HG03060 (cell line): Measurements from ENCODE around the gene RAET1E.
"Not testable (repeated sequence)": the region's sequence is repeated elsewhere in the genome, so short reads cannot be mapped to it uniquely, and the experiment has no call there.

Experiments used
- ATAC-seq: cut with Tn5 transposase; IDR thresholded peaks from one replicate; pipeline ENCODE4 v1.9.1; 2021; ENCODE audit warnings: low read depth, moderate number of reproducible peaks; ENCODE audit not compliant: unreplicated experiment

The RAET1E gene

DNA sequence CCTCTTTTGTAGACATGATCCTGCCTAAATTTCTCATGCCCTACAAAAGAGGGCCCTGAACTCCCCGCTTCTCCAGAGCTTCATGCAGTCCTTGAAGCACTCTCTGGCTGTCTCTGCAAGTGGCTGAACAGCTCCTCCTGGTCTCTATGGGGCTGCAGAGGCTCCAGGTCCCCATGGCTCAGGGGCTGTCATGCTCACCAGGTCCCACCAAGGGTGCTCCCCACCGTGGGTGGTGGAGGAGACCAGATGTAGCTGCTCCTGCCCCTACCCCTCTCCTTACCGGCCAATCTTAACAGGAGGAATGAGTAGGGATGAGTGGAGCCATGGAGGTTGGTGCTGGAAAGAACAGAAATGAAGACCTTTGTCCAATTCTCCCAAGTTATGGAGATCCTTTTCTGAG is 14.8 kb upstream of the RAET1E start:
- ATAC-seq, result not testable (repeated sequence)

GRCh38 chr6:149910721-149911151 is 12.8 kb upstream of the RAET1E start:
- ATAC-seq, result no peak

DNA sequence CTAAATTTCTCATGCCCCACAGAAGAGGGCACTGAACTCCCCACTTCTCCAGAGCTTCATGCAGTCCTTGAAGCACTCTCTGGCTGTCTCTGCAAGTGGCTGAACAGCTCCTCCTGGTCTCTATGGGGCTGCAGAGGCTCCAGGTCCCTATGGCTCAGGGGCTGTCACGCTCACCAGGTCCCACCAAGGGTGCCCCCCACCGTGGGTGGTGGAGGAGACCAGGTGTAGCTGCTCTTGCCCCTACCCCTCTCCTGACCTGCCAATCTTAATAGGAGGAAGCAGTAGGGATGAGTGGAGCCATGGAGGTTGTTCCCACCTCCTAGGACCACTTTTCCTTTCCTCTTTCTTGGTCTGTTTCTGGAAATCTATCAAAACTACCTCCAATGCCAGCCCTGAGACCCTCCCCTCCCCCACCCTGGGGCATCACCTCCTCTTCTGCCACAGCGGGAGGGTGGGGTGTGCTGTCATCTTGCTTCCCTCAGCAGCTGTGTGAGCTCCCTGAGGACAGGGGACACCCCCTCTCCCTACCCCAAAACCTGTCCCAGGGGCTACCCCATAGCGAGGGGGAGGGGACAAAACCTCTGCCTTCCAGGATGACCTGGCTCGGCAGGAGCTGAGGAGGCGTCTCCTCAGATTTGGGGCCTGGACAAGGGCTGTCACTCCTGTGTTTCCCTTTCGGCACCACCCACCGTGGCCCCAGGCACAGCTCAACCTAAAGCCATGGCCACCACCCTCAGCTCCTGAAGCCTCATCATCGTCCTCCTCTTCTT is 12.0 kb upstream of the RAET1E start:
- ATAC-seq, result no peak

DNA sequence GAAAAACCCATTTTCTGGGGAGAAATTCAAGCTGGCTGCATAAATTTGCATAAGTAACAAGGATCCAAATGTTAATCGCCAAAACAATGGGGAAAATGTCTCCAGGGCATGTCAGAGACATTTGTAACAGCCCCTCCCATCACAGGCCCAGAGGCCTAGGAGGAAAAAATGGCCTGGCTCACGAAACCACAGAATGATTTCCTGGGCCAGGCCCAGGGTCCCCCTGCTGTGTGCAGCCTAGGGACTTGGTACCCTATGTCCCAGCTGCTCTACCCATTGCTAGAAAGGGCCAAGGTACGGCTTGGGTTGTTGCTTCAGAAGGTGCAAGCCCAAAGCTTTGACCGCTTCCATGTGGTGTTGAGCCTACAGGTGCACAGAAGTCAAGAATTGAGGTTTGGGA is 10.6 kb upstream of the RAET1E start:
- ATAC-seq, result not testable (repeated sequence)

DNA sequence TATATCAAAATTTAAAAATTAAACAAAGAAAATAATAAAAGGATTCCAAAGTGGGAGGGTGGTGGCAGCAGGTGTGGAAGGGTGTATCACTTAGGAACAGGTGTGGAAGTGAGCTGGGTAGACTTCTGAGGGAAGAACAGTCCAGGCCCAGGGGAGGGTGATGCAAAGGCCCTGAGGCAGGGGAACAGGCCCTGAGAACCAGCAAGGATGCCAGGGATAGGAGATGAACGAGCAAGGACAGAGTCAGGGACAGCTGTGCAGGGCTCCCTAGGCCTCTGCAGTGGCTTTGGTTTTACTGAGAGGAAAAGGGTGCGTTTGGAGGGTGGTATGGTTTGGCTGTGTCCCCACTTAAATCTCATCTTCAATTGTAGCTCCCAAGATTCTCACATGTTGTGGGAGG is 9.4 kb upstream of the RAET1E start:
- ATAC-seq, result no peak

DNA sequence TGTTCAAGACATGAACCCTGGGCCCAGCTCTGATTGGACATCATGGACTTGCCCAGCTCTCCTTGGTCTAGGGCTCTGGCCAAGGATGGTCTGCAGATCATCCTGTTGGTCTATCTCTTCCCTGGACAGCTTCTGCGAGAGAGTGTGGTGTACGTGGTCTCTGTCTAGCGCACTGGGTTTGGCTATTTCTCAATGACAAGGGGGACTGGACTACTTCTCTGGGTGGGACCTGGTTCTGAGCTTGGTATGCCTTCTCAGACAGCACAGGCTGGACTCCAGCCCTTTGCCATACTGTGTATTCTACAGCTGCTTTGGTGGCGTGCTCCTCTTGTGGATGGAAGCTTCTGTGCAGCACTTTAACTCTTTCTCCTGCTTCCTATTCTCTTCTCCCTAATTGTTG is 8.5 kb upstream of the RAET1E start:
- ATAC-seq, result no peak

GRCh38 chr6:149905911-149906371 is 8.0 kb upstream of the RAET1E start:
- ATAC-seq, result no peak

GRCh38 chr6:149905371-149905910 is 7.5 kb upstream of the RAET1E start:
- no peak for ATAC-seq

- no peak for ATAC-seq
These were observed 6.9 kb upstream of the RAET1E start for GRCh38 chr6:149904661-149905370.

- no peak for ATAC-seq
These were observed 6.2 kb upstream of the RAET1E start for GRCh38 chr6:149903938-149904611.

DNA sequence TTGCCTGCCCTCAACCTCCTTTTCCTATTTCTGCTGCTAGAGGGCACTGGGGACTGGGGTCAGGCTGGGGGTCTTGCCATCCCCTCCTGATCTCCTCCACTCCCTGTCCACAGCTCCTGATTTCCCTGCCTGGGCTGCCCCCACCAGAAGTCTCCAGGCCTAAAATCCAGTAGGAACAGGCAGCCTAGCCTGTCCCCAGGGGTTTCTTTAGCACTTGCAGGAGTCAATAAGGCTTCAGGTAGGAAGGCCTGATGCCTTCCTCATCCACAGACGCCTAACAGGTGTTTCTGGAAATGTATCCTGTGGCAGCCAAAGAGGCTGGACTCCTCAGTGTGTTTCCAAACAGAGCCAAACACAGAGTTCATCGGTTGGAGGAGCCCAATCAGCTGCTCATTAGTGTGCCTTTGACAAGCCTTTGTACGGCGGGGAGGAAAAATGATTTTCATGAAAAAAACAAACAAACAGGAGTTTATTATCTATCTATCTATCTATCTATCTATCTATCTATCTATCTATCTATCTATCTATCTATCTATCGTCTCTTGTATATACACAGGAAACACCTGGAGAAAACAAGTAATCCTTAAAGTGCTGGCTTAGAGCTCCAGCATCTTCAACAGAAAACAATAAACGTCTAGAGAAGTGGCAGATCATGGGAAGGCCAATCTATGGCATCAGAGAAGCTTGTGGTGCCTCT is 3.7 kb upstream of the RAET1E start:
- ATAC-seq, result no peak

DNA sequence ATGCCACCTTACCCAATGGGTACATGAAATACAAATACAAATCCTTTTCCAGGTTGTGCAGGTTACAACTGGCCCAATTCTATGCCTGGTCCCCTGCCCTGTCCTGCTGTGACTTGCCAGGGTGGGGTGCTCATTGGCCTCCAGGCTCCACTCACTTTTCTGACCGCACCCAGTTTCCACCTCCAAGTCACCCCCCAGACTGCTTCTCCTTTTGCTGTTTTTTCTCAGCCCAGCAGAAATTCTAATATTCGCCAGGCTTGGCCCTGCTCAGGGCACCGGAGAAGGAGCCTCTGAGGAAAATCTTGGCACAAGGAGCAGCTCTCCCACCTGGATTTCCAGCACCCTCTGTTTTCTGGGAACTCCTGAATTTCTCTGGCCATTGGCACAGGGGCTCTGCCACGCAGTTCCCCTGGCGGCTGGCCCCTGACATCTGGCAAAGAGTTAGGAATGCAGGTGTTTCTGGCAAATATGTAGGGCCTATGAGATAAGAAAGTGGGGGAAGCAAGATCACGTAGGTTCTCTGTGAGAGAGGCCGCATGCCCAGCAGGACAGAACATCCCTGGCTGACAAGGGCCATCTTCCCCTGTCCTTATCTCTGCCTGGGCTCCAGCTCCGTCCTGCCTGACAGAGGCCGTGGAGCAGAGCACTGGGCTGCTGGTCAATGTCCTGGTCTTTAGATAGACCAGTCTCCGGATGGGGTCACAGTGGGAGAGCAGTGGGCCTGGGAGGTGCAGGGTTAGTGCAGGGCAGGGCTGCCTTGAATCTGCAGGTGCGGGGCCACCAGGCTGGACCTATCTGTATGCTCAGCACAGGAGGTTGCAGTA is 2.9 kb upstream of the RAET1E start:
- no peak for ATAC-seq

- no peak for ATAC-seq
These were observed 2.2 kb upstream of the RAET1E start for GRCh38 chr6:149899926-149900619.

- ATAC-seq, result no peak
These were observed 1.6 kb upstream of the RAET1E start for GRCh38 chr6:149899486-149899885.

- ATAC-seq, result no peak
These were observed 1.1 kb upstream of the RAET1E start for GRCh38 chr6:149898966-149899365.

DNA sequence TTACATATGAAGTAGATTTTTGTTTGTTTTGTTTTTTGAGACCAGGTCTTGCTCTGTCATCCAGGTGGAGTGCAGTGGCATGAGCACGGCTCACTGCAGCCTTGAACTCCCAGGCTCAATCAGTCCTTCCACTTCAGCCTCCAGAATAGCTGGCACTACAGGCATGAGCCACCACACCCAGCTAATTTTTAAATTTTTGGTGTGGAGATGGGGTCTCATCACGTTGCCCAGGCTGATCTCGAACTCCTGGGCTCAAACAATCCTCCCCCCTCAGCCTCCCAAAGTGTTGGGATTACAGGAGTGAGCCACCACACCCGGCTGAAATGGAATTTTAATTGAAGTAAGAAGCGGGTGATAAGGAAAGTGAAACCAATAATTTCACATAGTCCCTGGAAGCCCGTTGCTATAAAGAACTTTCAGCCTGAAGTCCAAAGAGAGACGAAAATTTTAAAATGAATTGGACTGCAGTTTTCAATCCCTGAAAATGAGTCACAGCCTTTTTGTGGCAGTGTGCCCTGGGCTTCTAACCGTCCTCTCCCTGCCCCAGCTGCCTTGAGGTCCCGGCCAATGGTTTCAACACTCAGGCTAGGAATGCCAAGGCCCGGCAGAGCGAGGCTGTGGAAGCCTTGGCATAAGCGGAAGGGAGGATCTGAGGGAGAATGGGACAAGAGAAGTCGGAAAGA is 757 bp downstream of the RAET1E start:
- ATAC-seq, result no peak

- no peak for ATAC-seq
These were observed 1.4 kb downstream of the RAET1E start for GRCh38 chr6:149896491-149896890.

DNA sequence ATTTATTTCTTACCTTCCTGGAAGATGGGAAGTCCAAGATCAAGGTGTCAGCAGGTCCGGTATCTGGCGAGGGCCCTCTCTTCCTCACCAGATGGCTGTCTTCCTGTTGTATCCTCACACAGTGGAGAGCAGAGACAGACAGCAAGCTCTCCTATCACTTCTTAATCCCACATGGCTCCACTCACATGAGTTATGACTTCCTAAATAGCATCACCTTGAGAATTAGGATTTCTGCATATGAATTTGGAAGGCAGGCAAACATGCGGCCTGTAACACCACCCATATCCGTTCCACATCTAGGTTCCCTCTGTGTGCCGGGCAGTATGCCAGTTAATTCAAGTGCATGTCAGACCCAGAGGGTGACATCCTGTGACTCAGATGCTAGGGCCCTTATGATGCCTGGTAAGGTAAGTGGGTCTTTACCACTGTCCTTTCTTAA is 2.1 kb downstream of the RAET1E start:
- no peak for ATAC-seq
